K562 (cell line): ENCODE measurements around the gene NPIPB6. TPM values are rescaled to one million over a fixed set of nuclear protein-coding genes. Genes with fewer than 3 reads are reported as not detected.

Experiments
- ATAC-seq: fragments of 200-7000 bp; cut with Tn5 transposase; 3 replicates; pipeline ENCODE4 v1.9.1; 2020; ENCODE audit warnings: moderate library complexity
- BruUV-seq: library from RNA; stranded (reverse); fragments of 400-500 nt; replicated peaks from 2 replicates; lab custom pipeline; 2021; lab: Mats Ljungman, UMichigan
- CTCF ChIA-PET: fragments of 300-600 bp; formaldehyde crosslinking; extraction: SDS; loops from one replicate; lab custom pipeline; 2021; ENCODE audit warnings: low intra/inter-chr PET ratio; lab: Yijun Ruan, JAX
- POLR2A ChIA-PET: fragments of 300-600, 350-650 bp; sonication (Branson Sonifier 250); formaldehyde crosslinking; extraction: SDS; loops from one replicate; lab custom pipeline; 2021; ENCODE audit warnings: antibody characterized with exemption, inconsistent platforms; lab: Yijun Ruan, JAX
- DNase-seq, 4 experiments: peaks; one replicate each; pipeline versions ENCODE4 v3.0.0 to v3.0.0-alpha.2; 2011 to 2018; ENCODE audit warnings: low spot score in 3 of 4, mixed read lengths in 3 of 4; ENCODE audit errors: extremely low read depth in 1 of 4
- FAIRE-seq: peaks from 2 replicates; lab custom pipeline; 2011; peaks lifted over from hg19 to GRCh38; lab: Jason Lieb, UNC
- H2AFZ ChIP-seq: 2 replicates; pipeline ENCODE4 v1.6.0; 2011; ENCODE audit warnings: low read depth, low read length, control low read depth, inconsistent platforms
- H3K27ac ChIP-seq: fragments of 200-600 bp; 3 replicates; pipeline ENCODE4 v1.8.0; 2011; ENCODE audit warnings: low read depth, mild to moderate bottlenecking, control low read depth, inconsistent platforms, low read length, moderate library complexity, mixed read lengths; ENCODE audit errors: extremely low read depth
- H3K27me3 ChIP-seq, 2 experiments: fragments of 300-600 bp in 1 of 2; 2 replicates in 1 of 2; 3 replicates in 1 of 2; pipeline versions ENCODE4 v1.6.0 to v1.8.0; 2011; ENCODE audit warnings: inconsistent platforms in 2 of 2, low read length in 2 of 2, mild to moderate bottlenecking in 1 of 2, mixed read lengths in 1 of 2, moderate library complexity in 1 of 2; ENCODE audit not compliant: control insufficient read depth in 2 of 2, insufficient read depth in 2 of 2
- H3K36me3 ChIP-seq: fragments of 300-600 bp; 3 replicates; pipeline ENCODE4 v1.8.0; 2011; ENCODE audit warnings: mild to moderate bottlenecking, low read length, inconsistent platforms; ENCODE audit not compliant: control insufficient read depth, insufficient read depth
- H3K4me1 ChIP-seq, 2 experiments: fragments of 200-600 bp in 1 of 2; replicated peaks in 1 of 2; 2 replicates in 1 of 2; 3 replicates in 1 of 2; pipeline versions ENCODE4 v1.5.1 to v1.8.0; 2011; ENCODE audit warnings: inconsistent platforms in 2 of 2, low read length in 2 of 2, mild to moderate bottlenecking in 1 of 2, mixed read lengths in 1 of 2, moderate library complexity in 1 of 2; ENCODE audit not compliant: control insufficient read depth in 2 of 2, insufficient read depth in 2 of 2
- H3K4me2 ChIP-seq: 2 replicates; pipeline ENCODE4 v1.6.1; 2011; ENCODE audit warnings: low read length, control low read depth, inconsistent platforms, mixed read lengths; ENCODE audit not compliant: insufficient read depth
- H3K4me3 ChIP-seq: fragments of 200-600 bp; sonication (generic), shearing (Covaris generic); 2 replicates; pipeline ENCODE4 v1.5.1; 2016; ENCODE audit warnings: control low read depth, inconsistent platforms
- H3K79me2 ChIP-seq: fragments of 200-600 bp; 3 replicates; pipeline ENCODE4 v1.8.0; 2011; ENCODE audit warnings: low read length, inconsistent platforms; ENCODE audit not compliant: control insufficient read depth, insufficient read depth
- H3K9ac ChIP-seq, 2 experiments: 2 replicates each; pipeline versions ENCODE4 v1.6.0 to v1.6.1; 2011; ENCODE audit warnings: low read depth in 2 of 2, low read length in 2 of 2, control low read depth in 1 of 2, inconsistent platforms in 1 of 2, mild to moderate bottlenecking in 1 of 2, mixed read lengths in 1 of 2; ENCODE audit not compliant: insufficient read depth in 1 of 2
- H3K9me1 ChIP-seq: one replicate; pipeline ENCODE4 v1.6.0; 2011; ENCODE audit warnings: inconsistent platforms, mild to moderate bottlenecking, low read length, moderate library complexity; ENCODE audit not compliant: control insufficient read depth, insufficient read depth
- H3K9me3 ChIP-seq: replicated peaks from 2 replicates; pipeline ENCODE4 v1.5.1; 2011; ENCODE audit warnings: low read depth, low read length, inconsistent platforms; ENCODE audit not compliant: control insufficient read depth, insufficient read depth
- H4K20me1 ChIP-seq: replicated peaks from 2 replicates; pipeline ENCODE4 v1.6.1; 2011; ENCODE audit warnings: low read length, inconsistent platforms, mixed read lengths; ENCODE audit not compliant: control insufficient read depth, insufficient read depth
- ASH1L ChIP-seq: fragments of 450-650 bp; IDR thresholded peaks from 2 replicates; pipeline ENCODE4 v1.6.1; 2018; ENCODE audit warnings: borderline replicate concordance, mild to moderate bottlenecking, low read depth; ENCODE audit not compliant: partially characterized antibody
- CEBPB ChIP-seq: fragments of 450-650 bp; IDR thresholded peaks from 2 replicates; pipeline ENCODE4 v1.6.1; 2016; ENCODE audit warnings: missing genetic modification characterization, missing compliant biosample characterization
- HDAC6 ChIP-seq: IDR thresholded peaks from 2 replicates; pipeline ENCODE4 v1.6.1; 2012; ENCODE audit warnings: low read depth, mild to moderate bottlenecking, control low read depth, inconsistent platforms, low read length, moderate library complexity
- NCOA2 ChIP-seq, 2 experiments: fragments of 450-650 bp; IDR thresholded peaks; 2 replicates each; pipeline ENCODE4 v1.6.1; 2018; ENCODE audit warnings: mild to moderate bottlenecking in 2 of 2, moderate library complexity in 1 of 2; ENCODE audit not compliant: partially characterized antibody in 2 of 2
- PHB2 ChIP-seq: fragments of 450-650 bp; IDR thresholded peaks from 2 replicates; pipeline ENCODE4 v1.6.1; 2017; ENCODE audit warnings: low read depth
- SMARCE1 ChIP-seq: fragments of 450-650 bp; IDR thresholded peaks from 2 replicates; pipeline ENCODE4 v1.7.1; 2016; ENCODE audit warnings: mild to moderate bottlenecking
- ZC3H4 ChIP-seq: sonication (generic); formaldehyde crosslinking; IDR thresholded peaks from 2 replicates; pipeline ENCODE4 v1.9.0; 2021; ENCODE audit warnings: missing genetic modification reagents, borderline replicate concordance
- ZNF121 ChIP-seq: sonication (generic); formaldehyde crosslinking; conservative IDR thresholded peaks from 2 replicates; pipeline ENCODE4 v1.8.0; 2022; ENCODE audit warnings: missing genetic modification reagents
- ZNF41 ChIP-seq: fragments of 250-450 bp; sonication (Bioruptor Pico); conservative IDR thresholded peaks from 2 replicates; pipeline ENCODE4 v1.4.0; 2020; ENCODE audit warnings: mild to moderate bottlenecking
- WGBS: fragments of 100-300 bp; shearing (Covaris generic); methylation state at CpG from one replicate; pipeline ENCODE4 v1.1.6; 2016; ENCODE audit warnings: low coverage, mixed read lengths; ENCODE audit not compliant: insufficient coverage; ENCODE audit errors: missing lambda C conversion rate; 5-methylcytosine and 5-hydroxymethylcytosine counted together
- in situ Hi-C: fragments of 300-500 bp; cut with MboI; formaldehyde crosslinking; loops from 4 replicates; pipeline ENCODE4 v1.15.0; 2018; ENCODE audit warnings: inconsistent platforms, mixed read lengths
- intact Hi-C: fragments of 100-400 bp; cut with micrococcal nuclease; formaldehyde crosslinking; loops from 2 replicates; pipeline ENCODE4 v1.14.2; 2022
- polyA plus RNA-seq, 8 experiments: library from polyadenylated mRNA; depleted of rRNA in 4 of 8; stranded (reverse) in 5 of 8; unstranded in 3 of 8; fragments of >200 nt; fragmentation: Nextera tagmentation in 2 of 8; fragmentation: Illumina TruSeq in 1 of 8; extraction: Ambion mirVana in 2 of 8; extraction: Trizol in 1 of 8; gene quantifications; 2 replicates each; pipeline versions ENCODE4 v1.2.1 to v1.2.3, GENCODE V29; 2011 to 2014; ENCODE audit warnings: inconsistent platforms in 1 of 8, missing spikeins in 1 of 8
- total RNA-seq, 7 experiments: library from RNA; depleted of rRNA in 6 of 7; stranded (reverse); fragments of >200 nt in 6 of 7; fragmentation: Illumina TruSeq in 2 of 7; extraction: Trizol in 2 of 7; gene quantifications; 2 replicates each; pipeline versions ENCODE4 v1.2.1 to v1.2.3, GENCODE V29; 2011 to 2021; ENCODE audit warnings: low replicate concordance in 1 of 7
- TF ChIP-seq, protein P1 (sequence below): fragments of 250-450 bp; sonication (Bioruptor Pico); IDR thresholded peaks from 2 replicates; pipeline ENCODE4 v1.4.0; 2020

NPIPB6 gene
- total and polyA plus RNA-seq, 9 of the 15 experiments (the other 6 are each of a cell fraction or from before 2014, with no cell fraction given) = 0.03 to 0.91 (median 0.40) TPM; not detected in 1

DNA sequence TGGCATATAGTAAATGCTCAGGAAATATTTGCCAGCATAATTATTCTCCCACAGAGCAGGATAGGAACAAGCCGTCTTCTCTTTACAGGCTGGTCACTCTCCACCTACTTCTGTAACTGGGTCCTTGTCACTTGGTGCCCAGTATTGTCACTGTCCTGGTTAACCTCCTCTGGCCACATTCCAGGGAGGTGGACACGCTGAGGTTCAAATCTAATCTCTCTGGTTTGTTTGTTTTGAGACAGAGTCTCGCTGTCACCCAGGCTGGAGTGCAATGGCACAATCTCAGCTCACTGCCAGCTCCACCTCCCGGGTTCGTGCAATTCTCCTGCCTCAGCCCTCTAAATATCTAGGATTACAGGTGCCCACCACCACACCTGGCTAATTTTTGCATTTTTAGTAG, 55.4 kb downstream of the NPIPB6 start:
- Histone ChIP-seq H3K27me3 (peaks cover 9 to 53% of the 10 kb centered on the region in 2 experiments; a peak in 4 of 5 replicates), H3K27ac (no peak overlapping the region), H3K4me3 (no peak overlapping the region), H4K20me1 (peaks cover 29% of the 10 kb centered on the region), H3K9me3 (no peaks in the 10 kb centered on the region), H3K79me2 (no peaks in the 10 kb centered on the region), H3K9ac (no peak overlapping the region), H3K36me3 (no peaks in the 10 kb centered on the region), H3K9me1 (no peaks in the 10 kb centered on the region), H3K4me1 (peaks cover 0 to 10% of the 10 kb centered on the region in 2 experiments; a peak in 2 of 5 replicates), H3K4me2 (no peak overlapping the region), H2AFZ (no peak overlapping the region)
- no peak for DNase-seq
- FAIRE-seq = no peak
- no TSS peak for BruUV-seq
- TF ChIP-seq ZNF121 (CRISPR knock-in tag) (no peak), ASH1L (no peak), ZC3H4 (no peak), ZNF41 (CRISPR knock-in tag) (no peak), PHB2 (no peak), NCOA2 (IDR thresholded peaks at IDR 0.05; ENCODE audit: partially characterized antibody in 2 of 2) (no peak), SMARCE1 (no peak), HDAC6 (no peak), CEBPB (tag) (no peak)
- TF ChIP-seq, protein P1, sequence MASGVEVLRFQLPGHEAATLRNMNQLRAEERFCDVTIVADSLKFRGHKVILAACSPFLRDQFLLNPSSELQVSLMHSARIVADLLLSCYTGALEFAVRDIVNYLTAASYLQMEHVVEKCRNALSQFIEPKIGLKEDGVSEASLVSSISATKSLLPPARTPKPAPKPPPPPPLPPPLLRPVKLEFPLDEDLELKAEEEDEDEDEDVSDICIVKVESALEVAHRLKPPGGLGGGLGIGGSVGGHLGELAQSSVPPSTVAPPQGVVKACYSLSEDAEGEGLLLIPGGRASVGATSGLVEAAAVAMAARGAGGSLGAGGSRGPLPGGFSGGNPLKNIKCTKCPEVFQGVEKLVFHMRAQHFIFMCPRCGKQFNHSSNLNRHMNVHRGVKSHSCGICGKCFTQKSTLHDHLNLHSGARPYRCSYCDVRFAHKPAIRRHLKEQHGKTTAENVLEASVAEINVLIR (CRISPR knock-in tag) = no peak
- ATAC-seq = no peak
- 0% methylated on average over 5 of the region's 5 CpGs for WGBS
- intact Hi-C loops = no loop called here
- ChIA-PET POLR2A (interaction anchor here (0.7 kb wide), 1 partner anchor 72 kb away, joined by 3 read pairs; no protein-coding TSS in a partner anchor), CTCF (no interaction called here)
- in situ Hi-C loops = no loop called here
